Measurements from ENCODE around the gene GRAMD1C.

- TF ChIP-seq POLR2A (IDR thresholded peaks at IDR 0.05; ENCODE audit: insufficient read depth in 1 of 2, low read depth in 2 of 2, low read length in 2 of 2) (no peak), ZBTB49 (CRISPR knock-in tag; IDR thresholded peaks at IDR 0.05; ENCODE audit: borderline replicate concordance) (no peak), ZFP62 (CRISPR knock-in tag; IDR thresholded peaks at IDR 0.05) (no peak), ZNF501 (CRISPR knock-in tag; IDR thresholded peaks at IDR 0.05) (no peak), CEBPB (IDR thresholded peaks at IDR 0.05; ENCODE audit: borderline replicate concordance, low read depth, low read length) (no peak), AFF4 (CRISPR knock-in tag; IDR thresholded peaks at IDR 0.05) (no peak), NR2F1 (CRISPR knock-in tag; IDR thresholded peaks at IDR 0.05) (no peak), CHCHD3 (CRISPR knock-in tag; IDR thresholded peaks at IDR 0.05) (no peak), ZNF335 (CRISPR knock-in tag; IDR thresholded peaks at IDR 0.05) (no peak), PHF8 (CRISPR knock-in tag; IDR thresholded peaks at IDR 0.05) (no peak), CAMTA2 (CRISPR knock-in tag; IDR thresholded peaks at IDR 0.05; ENCODE audit: borderline replicate concordance) (no peak), SP1 (IDR thresholded peaks at IDR 0.05) (no peak), SP1 (CRISPR knock-in tag; IDR thresholded peaks at IDR 0.05) (no peak)
- TF ChIP-seq, protein P1, sequence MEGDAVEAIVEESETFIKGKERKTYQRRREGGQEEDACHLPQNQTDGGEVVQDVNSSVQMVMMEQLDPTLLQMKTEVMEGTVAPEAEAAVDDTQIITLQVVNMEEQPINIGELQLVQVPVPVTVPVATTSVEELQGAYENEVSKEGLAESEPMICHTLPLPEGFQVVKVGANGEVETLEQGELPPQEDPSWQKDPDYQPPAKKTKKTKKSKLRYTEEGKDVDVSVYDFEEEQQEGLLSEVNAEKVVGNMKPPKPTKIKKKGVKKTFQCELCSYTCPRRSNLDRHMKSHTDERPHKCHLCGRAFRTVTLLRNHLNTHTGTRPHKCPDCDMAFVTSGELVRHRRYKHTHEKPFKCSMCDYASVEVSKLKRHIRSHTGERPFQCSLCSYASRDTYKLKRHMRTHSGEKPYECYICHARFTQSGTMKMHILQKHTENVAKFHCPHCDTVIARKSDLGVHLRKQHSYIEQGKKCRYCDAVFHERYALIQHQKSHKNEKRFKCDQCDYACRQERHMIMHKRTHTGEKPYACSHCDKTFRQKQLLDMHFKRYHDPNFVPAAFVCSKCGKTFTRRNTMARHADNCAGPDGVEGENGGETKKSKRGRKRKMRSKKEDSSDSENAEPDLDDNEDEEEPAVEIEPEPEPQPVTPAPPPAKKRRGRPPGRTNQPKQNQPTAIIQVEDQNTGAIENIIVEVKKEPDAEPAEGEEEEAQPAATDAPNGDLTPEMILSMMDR (CRISPR knock-in tag; IDR thresholded peaks at IDR 0.05): no peak
These were observed 108.2 kb downstream of the GRAMD1C start for GRCh38 chr3:113946831-113947230.

Data from HepG2 (cell line).